Measurements from ENCODE around the gene HELT. TPM values are rescaled to one million over a fixed set of nuclear protein-coding genes. Genes with fewer than 3 reads are reported as not detected.
A peak's percentile ranks its signal among the peaks of the same experiment; 100 is the strongest.

HELT gene
- total and polyA plus RNA-seq, 2 of the 4 experiments (the other 2 are of a cell fraction) = not detected

- no peak overlapping the region for H2AK5ac ChIP-seq (ENCODE audit: low read depth, low read length)
- no peaks in the 10 kb centered on the region for H3K36me3 ChIP-seq (ENCODE audit: control insufficient read depth, insufficient read depth, low read length)
- no peak overlapping the region for H4K5ac ChIP-seq (ENCODE audit: low read depth, low read length)
- DNase-seq (no peak), ATAC-seq (ENCODE audit: low read depth) (no peak)
- ChIA-PET POLR2A (ENCODE audit: unreplicated experiment) (no interaction called here), CTCF (no interaction called here)
- H3K14ac ChIP-seq (replicated peaks; ENCODE audit: low read depth, low read length) = no peak overlapping the region
- TF ChIP-seq CHD1 (IDR thresholded peaks at IDR 0.05; ENCODE audit: low read depth, low read length) (no peak), CEBPB (IDR thresholded peaks at IDR 0.05; ENCODE audit: low read depth, low read length) (peak; percentile 44; the same call in 1 of the 2 replicates)
- intact Hi-C loops (cut with micrococcal nuclease) (no loop called here), dilution Hi-C loops (cut with HindIII; ENCODE audit: low sequenced_read_pairs, unreplicated experiment) (no loop called here), in situ Hi-C loops (cut with MboI; ENCODE audit: low sequenced_read_pairs) (loop anchor here (10.0 kb wide), 2 partner anchors 132 to 258 kb away; no protein-coding TSS in a partner anchor)
- H3K4me2 ChIP-seq (ENCODE audit: low read depth, low read length) = no peak overlapping the region
- no peaks in the 10 kb centered on the region for H3K9me1 ChIP-seq (ENCODE audit: insufficient read depth, low read length)
- H3K23ac ChIP-seq (ENCODE audit: low read depth, low read length) = no peak overlapping the region
- H3K79me1 ChIP-seq (ENCODE audit: low read depth in 1 of 2, low read length in 2 of 2) = no peaks in the 10 kb centered on the region
- no peak overlapping the region for H2AFZ ChIP-seq (replicated peaks; ENCODE audit: low read length, poor library complexity)
- no TSS peak for BruUV-seq (replicated peaks)
- no peak overlapping the region for H3K18ac ChIP-seq (ENCODE audit: low read depth, low read length)
- H3K27me3 ChIP-seq (ENCODE audit: control insufficient read depth, insufficient read depth, low read length) = peaks cover 21% of the 10 kb centered on the region; the same call in 1 of the 2 replicates
- H2BK20ac ChIP-seq (ENCODE audit: low read depth, low read length) = no peak overlapping the region
- H2BK120ac ChIP-seq (ENCODE audit: low read depth, low read length) = no peak overlapping the region
- H3K56ac ChIP-seq (ENCODE audit: extremely low read depth, insufficient read depth, low read length) = no peak overlapping the region
- no peak overlapping the region for H3K27ac ChIP-seq (ENCODE audit: insufficient read depth, low read length)
- no peak overlapping the region for H2BK15ac ChIP-seq (ENCODE audit: low read depth, low read length)
- H2BK5ac ChIP-seq (ENCODE audit: low read depth, low read length, poor library complexity, severe bottlenecking) = no peak overlapping the region
- no peaks in the 10 kb centered on the region for H3K9me3 ChIP-seq (ENCODE audit: control insufficient read depth, insufficient read depth, low read length)
- H4K8ac ChIP-seq (ENCODE audit: low read depth in 2 of 2, low read length in 2 of 2) = no peak overlapping the region
- H4K91ac ChIP-seq (ENCODE audit: insufficient read depth, low read depth, low read length) = no peak overlapping the region
- no peak overlapping the region for H2AK9ac ChIP-seq (replicated peaks; ENCODE audit: low read depth, low read length, poor library complexity)
- no peak overlapping the region for H3K4me3 ChIP-seq (ENCODE audit: insufficient read depth, low read depth, low read length)
- no peaks in the 10 kb centered on the region for H3K4me1 ChIP-seq (ENCODE audit: control insufficient read depth, insufficient read depth, low read length)
- no peak overlapping the region for H3K4ac ChIP-seq (ENCODE audit: low read depth, low read length)
- no peak overlapping the region for H3K9ac ChIP-seq (ENCODE audit: low read depth, low read length)
- H4K20me1 ChIP-seq (ENCODE audit: insufficient read depth, low read length) = no peaks in the 10 kb centered on the region
- 69% methylated on average over 7 of the region's 11 CpGs; no CpG with 5 or more reads in 1 of the 2 experiments for WGBS, 2 experiments (ENCODE audit: extremely low coverage in 2 of 2, insufficient read length in 1 of 2)
These were observed 15.5 kb upstream of the HELT start for GRCh38 chr4:185002784-185003183.
